ENCODE data around the gene TEDC2.
A peak's percentile ranks its signal among the peaks of the same experiment; 100 is the strongest.

TEDC2 gene

DNA sequence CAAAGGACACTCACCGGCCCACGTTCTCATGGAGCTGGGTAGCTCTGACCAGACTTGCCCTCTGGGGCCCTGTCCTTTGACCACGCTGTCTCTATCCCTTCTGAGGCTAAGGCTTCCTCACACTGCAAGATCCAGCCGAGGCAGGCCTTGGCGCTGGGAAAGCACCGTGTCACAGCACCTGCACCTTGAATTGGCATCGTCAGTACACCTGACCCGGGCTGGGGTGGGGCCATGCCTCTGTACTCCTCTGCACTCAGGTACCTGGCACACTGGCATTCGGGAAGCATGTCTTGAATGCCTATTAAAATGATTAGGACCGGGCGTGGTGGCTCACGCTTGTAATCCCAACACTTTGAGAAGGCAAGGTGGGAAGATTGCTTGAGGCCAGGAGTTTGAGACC is 21.0 kb downstream of the TEDC2 start:
- no peak for DNase-seq

DNA sequence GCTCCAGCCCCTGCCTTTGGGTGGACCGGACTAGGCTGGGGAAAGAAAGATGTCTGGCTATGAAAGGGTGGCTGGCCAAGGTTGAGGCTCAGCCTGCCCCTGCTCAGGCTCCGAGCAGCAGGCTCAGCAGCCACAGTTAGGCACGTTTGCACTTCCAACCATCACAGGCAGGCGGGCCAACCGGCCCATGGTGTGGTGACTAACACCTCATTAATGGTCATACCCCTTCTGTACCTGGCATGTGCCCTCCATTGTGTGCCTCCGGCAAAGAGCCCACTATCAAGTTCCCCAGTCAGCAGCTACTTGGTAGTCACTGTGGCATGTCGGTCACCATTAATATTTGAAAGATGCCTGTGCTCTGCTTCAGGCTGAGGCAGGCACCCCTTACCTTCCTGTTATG is 21.8 kb downstream of the TEDC2 start:
- no peak for DNase-seq

DNA sequence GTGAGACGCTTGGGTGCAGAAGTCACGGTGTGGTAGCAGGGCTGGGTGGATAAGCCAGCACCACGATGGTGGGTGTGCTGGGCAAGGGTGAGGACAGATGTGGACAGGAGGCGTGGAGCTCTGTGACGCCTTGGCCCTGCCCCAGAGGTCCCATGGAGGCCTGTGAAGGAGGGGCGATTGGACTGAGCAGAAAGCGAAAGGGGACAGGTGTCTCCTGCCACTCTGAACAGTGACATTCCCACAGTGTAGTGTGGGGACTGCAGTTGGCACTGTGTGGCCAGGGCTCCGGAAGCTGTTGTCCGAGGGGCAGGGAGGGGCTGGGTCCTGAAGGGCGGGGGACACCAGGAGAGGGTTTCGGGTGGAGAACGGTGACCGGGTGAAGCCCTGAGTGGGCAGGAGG is 22.3 kb downstream of the TEDC2 start:
- no peak for DNase-seq

DNA sequence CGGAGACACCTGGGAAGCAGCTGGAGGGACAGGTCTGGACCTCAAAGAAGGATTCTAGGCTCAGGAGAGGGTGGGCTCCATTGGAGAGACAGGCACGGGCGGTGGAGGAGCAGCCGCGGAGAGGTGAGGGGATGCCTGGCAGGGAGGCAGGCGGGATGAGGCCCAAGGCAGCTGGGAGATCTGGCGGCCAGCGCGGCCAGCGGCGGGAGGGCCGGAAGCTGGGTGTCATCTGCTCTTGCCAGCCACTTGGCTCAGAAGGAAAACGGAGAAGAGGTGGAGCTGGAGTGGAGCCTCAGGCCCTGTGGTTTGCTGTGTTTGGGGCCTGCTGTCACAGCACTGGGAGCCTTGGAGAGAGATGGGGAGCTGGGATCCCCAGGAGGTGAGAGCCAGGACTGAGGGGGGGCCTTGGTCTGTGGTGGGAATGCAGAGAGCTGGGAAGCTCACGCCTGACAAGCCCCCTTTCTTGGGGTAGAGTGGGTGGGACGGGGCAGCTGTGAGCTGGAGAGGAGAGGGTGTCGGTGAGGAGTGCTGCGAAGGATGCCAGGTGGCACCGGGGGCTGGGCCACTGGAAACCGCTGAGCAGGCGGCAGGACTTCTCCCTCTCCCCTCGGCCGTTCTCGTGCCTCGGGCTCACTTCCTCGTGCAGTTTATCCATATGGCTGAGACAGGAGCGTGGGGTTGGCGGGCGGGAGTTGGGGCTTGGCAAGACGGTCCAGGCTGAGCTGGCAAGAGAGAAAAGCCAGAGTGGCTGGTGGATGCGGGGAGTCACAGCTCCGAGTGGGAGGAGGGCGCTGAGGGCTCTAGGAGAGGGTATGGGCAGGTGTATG is 23.0 kb downstream of the TEDC2 start:
- DNase-seq = no peak

DNA sequence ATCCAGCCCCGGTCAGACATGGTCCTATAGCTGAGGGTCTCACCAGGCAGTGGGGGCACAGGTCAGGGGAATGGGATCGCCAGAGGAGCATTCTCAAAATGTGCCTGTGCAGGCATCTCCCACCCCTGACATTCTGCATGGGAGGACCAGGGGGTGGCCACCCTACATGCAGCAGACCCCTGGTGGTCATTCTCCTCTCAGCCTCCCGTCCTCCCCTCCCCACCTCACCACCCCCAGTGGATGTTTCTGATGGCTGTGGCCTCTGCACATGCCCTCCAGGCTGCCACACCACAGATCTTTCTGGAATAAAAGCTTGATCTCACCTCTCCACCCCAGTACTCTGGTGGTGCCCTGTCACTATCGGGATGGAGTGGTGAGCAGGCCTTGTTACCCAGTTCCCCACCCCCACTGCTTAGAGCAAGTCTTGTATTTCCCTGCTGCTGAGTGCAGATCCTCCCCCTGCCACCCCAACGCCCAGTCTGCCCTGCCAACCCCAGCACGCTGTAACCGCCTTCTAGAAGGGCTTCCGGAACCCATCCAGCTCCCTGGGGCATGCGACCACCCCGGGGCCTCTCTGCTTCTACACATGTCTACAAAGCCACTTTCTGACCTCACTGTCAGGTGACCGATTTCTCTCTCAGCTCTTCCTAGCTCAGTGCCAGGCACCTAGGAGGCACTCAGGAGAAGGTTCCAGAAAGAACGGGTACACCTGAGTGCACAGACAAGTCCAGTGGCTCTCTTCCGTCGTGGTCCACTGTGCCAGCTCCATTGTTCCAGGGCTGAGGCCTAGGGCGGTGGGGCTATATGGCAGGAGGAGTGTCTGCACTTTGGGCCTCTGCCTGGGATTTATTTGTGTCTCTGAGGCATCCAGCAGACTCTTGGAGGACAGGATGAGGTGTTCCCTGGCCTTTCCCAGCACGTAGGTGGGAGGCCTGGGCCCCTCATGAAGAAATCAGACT is 24.3 kb downstream of the TEDC2 start:
- DNase-seq = no peak

DNA sequence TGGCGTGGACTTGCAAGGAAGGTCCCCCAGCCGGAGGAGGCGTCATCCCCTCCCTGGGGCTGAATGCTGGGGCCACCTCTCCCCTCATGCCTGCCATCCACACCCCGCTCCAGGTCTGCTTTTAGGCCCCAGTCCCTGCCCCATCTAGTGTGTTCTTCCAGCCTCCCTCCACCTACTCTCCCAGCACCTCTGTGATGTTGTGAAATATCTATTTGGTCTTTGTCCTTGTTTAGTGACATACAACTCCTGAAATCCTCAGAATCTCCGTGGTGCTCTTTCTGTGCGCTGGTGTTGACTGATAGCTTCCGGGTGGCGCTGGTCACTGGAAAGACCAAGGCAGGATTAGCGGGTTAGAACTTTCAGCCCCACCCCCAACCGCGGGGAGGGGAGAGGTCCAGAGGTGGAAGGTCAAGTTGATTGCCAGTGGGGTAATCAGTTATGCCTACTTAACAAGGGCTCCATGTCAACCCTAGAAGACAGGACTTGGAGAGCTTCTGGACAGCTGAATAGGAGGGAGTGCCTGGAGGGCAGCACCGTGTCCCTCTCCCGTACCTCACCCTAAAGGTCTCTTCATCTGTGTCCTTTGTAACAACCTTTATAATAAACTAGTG is 25.1 kb downstream of the TEDC2 start:
- no peak for DNase-seq

DNA sequence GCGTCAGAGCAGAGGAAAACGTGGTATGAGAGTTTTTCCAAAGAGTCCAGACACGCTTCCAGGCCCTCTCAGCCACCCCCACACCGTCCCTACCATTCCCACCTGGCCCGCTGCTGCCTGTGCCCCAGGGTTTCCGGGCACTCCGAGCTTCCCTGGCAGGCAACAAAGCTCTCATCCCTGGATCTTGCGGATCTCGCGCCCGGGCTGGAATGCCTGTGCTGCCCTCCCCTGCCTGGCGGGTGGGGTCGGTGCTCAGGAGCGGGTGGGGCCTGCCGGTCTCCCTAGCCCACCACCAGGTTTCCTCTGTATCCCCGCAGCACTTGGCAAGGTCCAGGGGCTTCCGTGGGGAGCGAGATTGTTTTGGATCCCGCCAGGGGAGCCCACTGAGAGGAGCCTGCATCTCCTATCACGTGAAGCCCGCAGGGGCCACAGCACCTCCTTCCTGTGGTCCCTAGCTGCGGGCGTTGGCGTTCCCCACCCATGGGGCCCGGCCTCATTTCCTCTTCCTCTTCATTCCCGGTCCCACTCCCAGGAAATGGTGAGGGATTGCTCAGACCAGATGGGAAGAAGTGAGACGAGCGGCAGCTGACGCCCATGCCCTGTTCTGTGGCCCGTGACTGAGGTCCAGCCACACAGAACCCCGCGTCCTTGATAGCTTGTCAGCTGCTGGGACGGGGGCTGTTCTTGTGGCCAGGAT is 26.1 kb downstream of the TEDC2 start:
- no peak for DNase-seq

DNA sequence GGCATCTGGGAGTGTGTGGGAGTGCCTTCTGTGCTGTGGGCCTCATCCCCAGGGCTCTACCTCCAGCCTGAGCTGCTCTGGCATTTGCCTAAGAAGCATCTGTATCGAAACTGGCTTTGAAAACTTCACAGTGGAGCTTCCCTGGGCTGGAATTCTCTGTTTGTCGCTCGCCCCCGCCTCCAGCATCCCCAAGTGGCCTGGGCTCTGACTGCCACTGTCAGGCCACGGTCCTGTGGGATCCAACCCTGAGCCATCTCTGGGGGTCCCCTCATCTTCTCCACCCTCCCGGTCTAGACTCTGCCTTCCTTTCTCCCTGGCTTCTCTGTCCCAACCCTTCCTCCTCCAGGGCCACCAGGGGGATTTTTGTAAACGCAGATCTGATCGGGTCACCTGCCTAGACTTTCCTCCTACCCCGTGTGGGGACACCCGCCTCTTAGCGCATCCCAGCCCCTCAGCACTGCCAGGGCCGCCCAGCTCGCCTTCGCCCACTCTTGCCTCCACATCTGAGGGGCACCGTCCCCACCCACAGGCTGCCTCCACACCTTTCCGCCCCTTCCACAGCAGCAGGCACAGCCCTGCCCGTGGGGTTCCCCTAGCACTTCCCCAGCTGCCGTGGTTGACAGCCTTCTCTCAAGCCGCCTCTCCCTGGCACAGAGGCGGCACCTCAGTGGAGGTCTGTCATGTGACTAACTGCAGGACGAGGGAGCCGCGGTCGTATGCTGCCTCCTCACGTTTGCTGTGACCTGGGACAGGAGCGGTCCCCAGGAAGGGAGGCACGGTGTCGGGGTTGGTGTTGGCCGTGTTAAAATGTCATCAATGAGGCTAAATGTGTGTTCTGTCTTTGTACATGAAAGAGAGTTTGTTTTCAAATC is 27.0 kb downstream of the TEDC2 start:
- DNase-seq = peak; percentile 78

DNA sequence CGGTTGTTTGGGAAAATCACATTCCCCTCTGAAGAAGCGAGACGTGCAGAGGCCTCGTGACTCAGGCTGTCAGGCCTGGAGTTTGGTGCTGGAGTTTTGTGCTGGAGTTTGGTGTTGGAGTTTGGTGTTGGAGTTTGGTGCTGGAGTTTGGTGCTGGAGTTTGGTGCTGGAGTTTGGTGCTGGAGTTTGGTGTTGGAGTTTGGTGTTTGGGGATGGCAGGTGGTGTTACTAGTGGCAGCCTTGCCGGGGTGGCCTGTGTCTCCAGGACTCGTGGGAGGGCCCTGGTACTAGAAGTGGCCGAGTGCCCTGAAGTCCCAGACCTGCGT is 27.6 kb downstream of the TEDC2 start:
- no peak for DNase-seq

DNA sequence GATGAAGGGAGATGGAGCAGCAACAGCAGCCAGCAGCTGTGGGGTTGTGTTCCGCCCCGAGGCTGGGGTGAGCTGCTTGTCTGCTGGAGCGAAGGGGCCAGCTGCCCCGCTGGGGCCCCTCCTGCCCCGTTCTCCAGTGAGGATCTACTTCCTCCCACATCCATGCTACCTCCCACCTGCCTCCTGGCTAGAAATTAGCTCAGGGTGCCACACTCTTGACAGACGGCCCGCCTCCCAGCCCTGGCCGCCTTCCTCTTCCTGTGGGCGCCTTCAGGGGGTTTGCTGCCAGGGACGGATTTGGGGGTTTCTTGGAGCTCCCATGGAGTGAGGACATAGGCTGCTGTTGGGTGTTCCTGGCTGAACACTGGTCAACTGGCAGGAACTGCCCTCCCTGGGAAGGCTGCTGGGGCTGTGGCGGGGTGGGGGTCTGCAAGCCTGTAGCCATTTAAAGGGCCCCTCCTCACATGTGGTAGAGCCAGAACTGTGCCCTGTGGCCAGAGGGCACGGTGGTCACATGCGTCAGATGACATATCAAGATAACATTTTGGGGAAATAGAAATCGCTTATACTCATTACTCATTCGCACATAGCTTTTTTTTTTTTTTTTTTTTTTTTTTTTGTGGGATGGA is 28.1 kb downstream of the TEDC2 start:
- DNase-seq = no peak

DNA sequence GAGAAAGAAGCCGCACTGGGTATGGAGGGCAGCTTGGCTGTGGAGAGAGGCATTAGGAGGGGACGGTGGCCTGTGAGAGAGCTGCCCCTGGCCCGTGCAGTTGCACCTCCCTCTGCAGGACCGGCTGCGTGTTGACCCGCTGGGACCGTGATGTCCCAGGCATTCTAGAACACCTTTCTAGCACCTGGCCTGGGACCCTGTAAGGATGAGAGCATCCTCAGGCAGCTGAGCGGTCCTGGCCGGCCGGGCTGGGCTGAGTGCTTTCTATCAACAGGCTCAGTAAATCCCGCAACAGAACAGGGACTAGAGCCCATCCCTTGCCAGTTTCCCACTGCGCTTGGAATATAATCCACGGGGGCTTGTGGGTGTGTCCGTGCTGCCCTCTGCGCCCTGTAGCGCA is 29.7 kb downstream of the TEDC2 start:
- DNase-seq = no peak

DNA sequence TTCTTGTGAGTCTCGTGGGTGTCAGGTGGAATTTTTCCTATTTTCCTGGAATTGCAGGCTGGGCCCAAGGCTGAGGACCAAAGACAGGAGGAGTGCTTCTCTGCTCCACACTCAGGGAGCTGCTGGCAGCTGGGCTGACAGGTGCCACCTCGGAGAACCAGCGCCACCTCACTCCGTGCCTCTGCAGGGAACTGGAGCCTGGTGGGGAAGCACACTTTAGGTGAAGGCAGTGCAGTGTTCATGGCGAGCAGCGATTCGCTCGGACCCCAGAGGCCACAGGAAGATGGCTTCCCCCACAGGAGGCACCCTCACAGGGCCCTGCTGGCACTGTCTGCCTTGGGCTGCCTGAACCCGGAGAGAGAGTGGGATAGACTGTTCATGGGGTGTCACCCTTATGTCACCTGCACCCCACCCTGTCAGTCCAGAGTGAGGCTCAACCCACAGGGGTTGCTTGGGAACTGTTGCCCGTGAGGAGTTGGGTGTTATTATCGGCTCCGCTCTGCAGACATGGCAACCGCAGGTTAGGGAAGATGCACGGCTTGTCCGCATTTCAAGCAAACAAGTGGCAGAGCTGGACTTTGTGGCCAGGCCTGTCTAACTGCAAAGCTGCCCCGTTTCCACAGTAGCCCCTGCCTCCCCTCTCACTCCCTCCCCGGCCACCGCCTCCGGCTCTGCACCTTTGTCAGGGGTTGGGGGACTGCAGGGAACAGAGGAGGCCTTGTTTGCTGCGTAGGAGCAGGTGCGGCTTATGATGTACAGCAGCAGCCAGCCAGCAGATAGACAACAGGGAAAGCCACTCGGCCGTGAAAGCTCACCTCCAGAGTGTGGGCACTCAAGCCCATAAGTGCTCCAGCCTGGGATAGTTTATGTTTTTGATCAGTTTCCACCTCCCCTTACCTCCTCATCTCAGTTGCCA is 30.5 kb downstream of the TEDC2 start:
- no peak for DNase-seq

DNA sequence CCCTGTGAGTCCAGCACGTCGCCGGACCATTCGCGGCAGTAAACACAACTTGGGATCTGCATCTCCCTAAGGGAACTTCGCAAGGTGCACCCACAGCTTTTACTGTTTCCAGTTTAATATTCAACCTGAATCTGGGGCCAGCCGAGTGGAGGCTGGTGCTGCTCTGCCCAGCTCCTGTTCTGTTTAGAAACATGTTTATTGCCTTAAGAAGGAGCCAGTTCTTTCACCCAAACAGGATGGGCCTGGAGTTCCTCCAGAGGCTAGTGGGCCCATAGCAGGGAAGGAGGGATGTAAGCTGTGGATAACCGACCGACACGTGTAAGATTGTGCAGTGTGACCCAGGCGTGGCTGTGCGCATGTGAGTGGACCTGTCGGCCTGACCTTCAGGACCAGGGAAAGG is 32.4 kb downstream of the TEDC2 start:
- DNase-seq = no peak

DNA sequence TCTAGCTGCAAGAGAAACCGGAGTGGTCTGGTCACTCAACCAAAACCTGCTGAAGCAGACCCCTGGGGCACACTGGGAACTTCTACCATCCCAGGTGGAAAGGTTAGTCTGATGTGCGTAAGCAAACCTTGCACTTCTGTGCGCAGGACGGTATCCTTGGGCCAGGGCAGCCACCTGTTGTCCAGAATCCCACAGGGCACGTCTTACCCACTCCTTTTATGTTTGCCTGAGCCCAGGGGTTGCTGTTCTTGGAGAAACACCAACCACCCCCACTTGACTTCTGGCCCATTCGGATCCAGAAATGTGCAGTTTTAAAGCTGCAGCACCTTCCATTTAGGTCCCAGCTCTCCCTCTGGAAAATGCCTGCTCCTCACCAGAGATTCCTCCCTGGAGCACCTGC is 33.7 kb downstream of the TEDC2 start:
- no peak for DNase-seq

DNA sequence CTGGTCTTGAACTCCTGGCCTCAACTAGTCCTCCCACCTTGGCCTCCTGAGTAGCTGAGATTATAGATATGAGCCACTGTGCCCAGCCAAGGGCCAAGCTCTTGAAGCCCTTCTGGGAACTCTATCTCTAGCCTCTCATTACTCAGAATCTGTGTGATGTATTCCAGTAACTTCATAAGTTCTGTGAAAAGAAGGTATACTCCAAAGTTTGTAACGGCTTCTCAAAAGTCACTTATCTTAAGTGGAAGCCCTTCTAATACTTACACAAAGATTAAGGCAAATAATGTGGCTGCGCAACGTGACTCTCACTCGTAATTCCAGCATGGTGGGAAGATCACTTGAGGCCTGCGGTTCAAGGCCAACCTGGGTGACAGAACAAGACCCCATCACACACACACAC is 34.7 kb downstream of the TEDC2 start:
- DNase-seq = no peak

DNA sequence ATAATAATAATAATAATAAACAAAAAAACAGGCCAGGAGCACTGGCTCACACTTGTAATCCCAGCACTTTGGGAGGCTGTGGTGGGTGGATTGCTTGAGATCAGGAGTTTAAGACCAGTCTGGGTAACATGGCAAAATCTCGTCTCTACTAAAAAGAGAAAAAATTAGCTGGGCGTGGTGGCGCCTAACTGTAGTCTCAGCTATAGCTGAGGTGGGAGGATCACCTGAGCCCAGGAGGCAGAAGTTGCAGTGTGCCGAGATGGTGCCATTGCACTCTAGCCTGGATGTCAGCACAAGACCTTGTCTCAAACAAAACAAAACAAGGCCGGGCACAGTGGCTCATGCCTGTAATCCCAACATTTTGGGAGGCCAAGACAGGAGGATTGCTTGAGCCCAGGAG is 35.1 kb downstream of the TEDC2 start:
- no peak for DNase-seq

DNA sequence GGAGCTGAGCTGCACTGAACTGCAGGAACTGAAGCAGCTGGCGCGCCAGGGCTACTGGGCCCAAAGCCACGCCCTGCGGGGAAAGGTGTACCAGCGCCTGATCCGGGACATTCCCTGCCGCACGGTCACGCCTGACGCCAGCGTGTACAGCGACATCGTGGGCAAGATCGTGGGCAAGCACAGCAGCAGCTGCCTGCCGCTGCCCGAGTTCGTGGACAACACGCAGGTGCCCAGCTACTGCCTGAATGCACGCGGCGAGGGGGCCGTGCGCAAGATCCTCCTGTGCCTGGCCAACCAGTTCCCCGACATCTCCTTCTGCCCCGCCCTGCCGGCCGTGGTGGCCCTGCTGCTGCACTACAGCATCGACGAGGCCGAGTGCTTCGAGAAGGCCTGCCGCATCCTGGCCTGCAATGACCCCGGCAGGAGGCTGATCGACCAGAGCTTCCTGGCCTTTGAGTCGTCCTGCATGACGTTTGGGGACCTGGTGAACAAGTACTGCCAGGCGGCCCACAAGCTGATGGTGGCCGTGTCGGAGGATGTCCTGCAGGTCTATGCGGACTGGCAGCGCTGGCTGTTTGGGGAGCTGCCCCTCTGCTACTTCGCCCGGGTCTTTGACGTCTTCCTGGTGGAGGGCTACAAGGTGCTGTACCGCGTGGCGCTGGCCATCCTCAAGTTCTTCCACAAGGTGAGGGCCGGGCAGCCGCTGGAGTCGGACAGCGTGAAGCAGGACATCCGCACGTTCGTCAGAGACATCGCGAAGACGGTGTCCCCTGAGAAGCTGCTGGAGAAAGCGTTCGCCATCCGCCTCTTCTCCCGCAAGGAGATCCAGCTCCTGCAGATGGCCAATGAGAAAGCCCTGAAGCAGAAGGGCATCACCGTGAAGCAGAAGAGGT is 36.6 kb downstream of the TEDC2 start:
- no peak for DNase-seq

DNA sequence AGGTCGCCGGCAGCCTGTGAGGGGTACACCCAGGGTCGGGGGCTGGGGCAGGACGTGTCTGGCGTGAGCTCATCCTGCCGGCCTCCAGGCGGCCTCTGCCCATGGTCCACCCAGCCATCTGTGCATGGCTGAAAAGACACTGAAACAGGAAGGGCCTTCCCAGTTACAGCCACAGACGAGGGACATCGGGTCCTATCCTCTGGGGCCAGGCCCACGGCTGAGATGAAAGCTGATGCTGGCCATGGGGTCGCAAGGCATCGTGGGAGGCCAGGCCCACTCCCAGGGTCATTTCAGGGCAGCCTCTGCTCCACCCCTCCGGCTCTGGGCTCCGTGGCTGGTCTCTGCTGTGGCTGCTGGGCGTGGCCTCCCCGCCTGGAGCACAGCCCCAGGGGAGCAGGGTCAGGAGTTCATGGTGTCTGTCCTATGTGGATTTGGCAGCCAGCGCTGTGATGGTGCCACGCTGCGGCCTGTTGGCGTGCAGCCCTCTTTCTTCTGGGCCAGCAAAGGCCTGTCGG is 37.3 kb downstream of the TEDC2 start:
- no peak for DNase-seq
